Endodermal cell (in vitro differentiated cells): ENCODE results near the gene COX6A1. TPM values are rescaled to one million over a fixed set of nuclear protein-coding genes. Genes with fewer than 3 reads are reported as not detected.
A peak's percentile ranks its signal among the peaks of the same experiment; 100 is the strongest.

Experiments
- DNase-seq: peaks from one replicate; pipeline ENCODE4 v3.0.0-alpha.2; 2017
- H3K27ac ChIP-seq: 2 replicates; pipeline ENCODE4 v1.5.1; 2013; ENCODE audit warnings: mild to moderate bottlenecking, low read depth, low read length, moderate library complexity
- H3K27me3 ChIP-seq: 2 replicates; pipeline ENCODE4 v1.6.1; 2013; ENCODE audit warnings: mild to moderate bottlenecking, low read length, moderate library complexity; ENCODE audit not compliant: insufficient read depth, control insufficient read depth, poor library complexity, severe bottlenecking
- H3K36me3 ChIP-seq: 2 replicates; pipeline ENCODE4 v1.7.0; 2013; ENCODE audit warnings: mild to moderate bottlenecking, low read length, moderate library complexity; ENCODE audit not compliant: control insufficient read depth, insufficient read depth
- H3K4me1 ChIP-seq: one replicate; pipeline ENCODE4 v1.7.0; 2013; ENCODE audit warnings: low read length; ENCODE audit not compliant: control insufficient read depth, insufficient read depth
- H3K4me3 ChIP-seq: 2 replicates; pipeline ENCODE4 v1.5.1; 2013; ENCODE audit warnings: mild to moderate bottlenecking, low read length, moderate library complexity
- H3K9ac ChIP-seq: 2 replicates; pipeline ENCODE4 v1.6.1; 2013; ENCODE audit warnings: mild to moderate bottlenecking, low read length, moderate library complexity; ENCODE audit not compliant: poor library complexity, severe bottlenecking; ENCODE audit errors: extremely low read depth
- H3K9me3 ChIP-seq: 2 replicates; pipeline ENCODE4 v1.6.1; 2013; ENCODE audit warnings: mild to moderate bottlenecking, low read length, moderate library complexity; ENCODE audit not compliant: control insufficient read depth
- H3K27ac Mint-ChIP-seq: 2 replicates; pipeline ENCODE4 v1.8.0; 2020; ENCODE audit warnings: mixed read lengths
- H3K27me3 Mint-ChIP-seq: 2 replicates; pipeline ENCODE4 v1.8.0; 2021; ENCODE audit warnings: mild to moderate bottlenecking, mixed read lengths; ENCODE audit not compliant: insufficient read depth
- H3K36me3 Mint-ChIP-seq: 2 replicates; pipeline ENCODE4 v1.8.0; 2020; ENCODE audit warnings: low read depth, mixed read lengths
- H3K4me1 Mint-ChIP-seq: 2 replicates; pipeline ENCODE4 v1.8.0; 2020; ENCODE audit warnings: mixed read lengths
- H3K4me3 Mint-ChIP-seq: 2 replicates; pipeline ENCODE4 v1.8.0; 2020; ENCODE audit warnings: mild to moderate bottlenecking, moderate library complexity, mixed read lengths
- H3K9me3 Mint-ChIP-seq: 2 replicates; pipeline ENCODE4 v1.8.0; 2020; ENCODE audit warnings: mild to moderate bottlenecking, mixed read lengths
- CTCF ChIP-seq: fragments of 200-600 bp; sonication (generic); conservative IDR thresholded peaks from 2 replicates; pipeline ENCODE4 v1.5.0; 2021; ENCODE audit warnings: antibody characterized with exemption, mild to moderate bottlenecking
- WGBS, 2 experiments: methylation state at CpG; one replicate each; pipeline versions ENCODE4 v1.1.5 to v1.1.7; 2013; ENCODE audit warnings: missing lambda C conversion rate in 2 of 2, mixed read lengths in 1 of 2; ENCODE audit not compliant: insufficient coverage in 1 of 2, insufficient read length in 1 of 2; 5-methylcytosine and 5-hydroxymethylcytosine counted together
- total RNA-seq, 2 donors: library from RNA; stranded (reverse); fragmentation: NEBNext Ultra II Directional in 1 of 2; extraction: Animal tissue kit (Norgen Biotek cat#: 25700) in 1 of 2; gene quantifications; 2 replicates in 1 of 2; 3 replicates in 1 of 2; pipeline ENCODE4 v1.2.1, GENCODE V29; 2021

COX6A1 gene
- total RNA-seq, 2 donors from 2014 or later: 344 to 354 TPM

- H3K4me3 ChIP-seq: peak overlapping the region; percentile 95
- Mint-ChIP-seq H3K4me3 (peak overlapping the region; percentile 90), H3K4me1 (peaks cover 26% of the 10 kb centered on the region), H3K36me3 (peaks cover 19% of the 10 kb centered on the region), H3K27me3 (no peaks in the 10 kb centered on the region), H3K9me3 (no peaks in the 10 kb centered on the region), H3K27ac (peak overlapping the region; percentile 75)
- peaks cover 3% of the 10 kb centered on the region for H3K4me1 ChIP-seq
- no peak for TF ChIP-seq CTCF
- no peaks in the 10 kb centered on the region for H3K9me3 ChIP-seq
- peaks cover 24% of the 10 kb centered on the region for H3K36me3 ChIP-seq
- WGBS, 2 experiments: 64 to 72% methylated on average over 19 to 26 of the region's 26 CpGs
- no peak overlapping the region for H3K27ac ChIP-seq
- no peaks in the 10 kb centered on the region for H3K27me3 ChIP-seq
- no peak for DNase-seq
- peak overlapping the region; percentile 27 for H3K9ac ChIP-seq
Measured at GRCh38 chr12:120470150-120470784, 32.4 kb downstream of the COX6A1 start.

- Mint-ChIP-seq H3K4me3 (no peak overlapping the region), H3K36me3 (peaks cover 6% of the 10 kb centered on the region), H3K4me1 (peaks cover 17% of the 10 kb centered on the region), H3K9me3 (no peaks in the 10 kb centered on the region), H3K27ac (no peak overlapping the region), H3K27me3 (no peaks in the 10 kb centered on the region)
- Histone ChIP-seq H3K9me3 (no peaks in the 10 kb centered on the region), H3K27me3 (no peaks in the 10 kb centered on the region), H3K4me3 (no peak overlapping the region), H3K9ac (no peak overlapping the region), H3K4me1 (no peaks in the 10 kb centered on the region), H3K27ac (no peak overlapping the region), H3K36me3 (peaks cover 3% of the 10 kb centered on the region)
- no peak for DNase-seq
- TF ChIP-seq CTCF: no peak
Measured at GRCh38 chr12:120472521-120472920, 34.6 kb downstream of the COX6A1 start.

- no peaks in the 10 kb centered on the region for H3K27me3 ChIP-seq
- H3K9me3 ChIP-seq: no peaks in the 10 kb centered on the region
- H3K27ac Mint-ChIP-seq: no peak overlapping the region
- DNase-seq: no peak
- H3K27ac ChIP-seq: no peak overlapping the region
- no peak for TF ChIP-seq CTCF
- no peaks in the 10 kb centered on the region for H3K9me3 Mint-ChIP-seq
- H3K4me3 Mint-ChIP-seq: no peak overlapping the region
- H3K9ac ChIP-seq: no peak overlapping the region
- H3K4me3 ChIP-seq: no peak overlapping the region
- H3K4me1 Mint-ChIP-seq: peaks cover 10% of the 10 kb centered on the region
- no peaks in the 10 kb centered on the region for H3K36me3 ChIP-seq
- H3K36me3 Mint-ChIP-seq: no peaks in the 10 kb centered on the region
- H3K27me3 Mint-ChIP-seq: no peaks in the 10 kb centered on the region
- 84 to 97% methylated on average over 4 to 6 of the region's 6 CpGs for WGBS, 2 experiments
- H3K4me1 ChIP-seq: no peaks in the 10 kb centered on the region
Measured at GRCh38 chr12:120473807-120474615, 36.1 kb downstream of the COX6A1 start.
